Heart right ventricle (tissue), 16 donors: ENCODE measurements around the gene AGBL1. TPM values are rescaled to one million over a fixed set of nuclear protein-coding genes. Genes with fewer than 3 reads are reported as not detected.

Experiments
- ATAC-seq, 8 donors: fragments of 200-7000 bp; cut with Tn5 transposase; one replicate each; pipeline ENCODE4 v1.9.1; 2020; ENCODE audit warnings: mild to moderate bottlenecking in 8 of 8, moderate library complexity in 8 of 8, moderate number of reproducible peaks in 1 of 8
- DNase-seq, 2 donors: peaks; one replicate each; pipeline ENCODE4 v3.0.0-alpha.2; 2020
- H3K27ac ChIP-seq, 10 donors: fragments of 200-600 bp; sonication (generic) in 2 of 10; one replicate each; pipeline versions ENCODE4 v1.5.0 to v1.8.0; 2020 to 2022; ENCODE audit warnings: mild to moderate bottlenecking in 3 of 10
- H3K27me3 ChIP-seq, 7 donors: fragments of 200-600 bp; one replicate each; pipeline ENCODE4 v1.8.0; 2021 to 2022; ENCODE audit warnings: mild to moderate bottlenecking in 2 of 7
- H3K36me3 ChIP-seq, 9 donors: fragments of 200-600 bp; sonication (generic) in 1 of 9; one replicate each; pipeline versions ENCODE4 v1.5.0 to v1.8.0; 2020 to 2022; ENCODE audit warnings: mild to moderate bottlenecking in 2 of 9
- H3K4me1 ChIP-seq, 9 donors: fragments of 200-600 bp; sonication (generic) in 1 of 9; one replicate each; pipeline versions ENCODE4 v1.5.0 to v1.8.0; 2020 to 2022; ENCODE audit warnings: mild to moderate bottlenecking in 4 of 9
- H3K4me3 ChIP-seq, 10 donors: fragments of 200-600 bp; sonication (generic) in 2 of 10; one replicate each; pipeline versions ENCODE4 v1.5.0 to v1.8.0; 2020 to 2022; ENCODE audit warnings: mild to moderate bottlenecking in 7 of 10, moderate library complexity in 2 of 10
- H3K9me3 ChIP-seq, 11 donors: fragments of 200-600 bp in 10 of 11; sonication (generic) in 2 of 11; one replicate each; pipeline versions ENCODE4 v1.5.0 to v1.8.0; 2013 to 2022; ENCODE audit warnings: mild to moderate bottlenecking in 2 of 11, control low read depth in 1 of 11, moderate library complexity in 1 of 11
- CTCF ChIP-seq, 9 donors: fragments of 200-600 bp; sonication (generic) in 2 of 9; IDR thresholded peaks; one replicate each; pipeline versions ENCODE4 v1.5.0 to v1.8.0; 2021 to 2022; ENCODE audit warnings: antibody characterized with exemption in 9 of 9, mild to moderate bottlenecking in 5 of 9, moderate library complexity in 1 of 9
- WGBS, 2 donors: extraction: QIAGEN DNeasy Blood & Tissue Kit; methylation state at CpG; one replicate each; pipeline ENCODE4 v1.1.7; 2013; ENCODE audit warnings: inconsistent platforms in 1 of 2; 5-methylcytosine and 5-hydroxymethylcytosine counted together
- intact Hi-C, 10 donors: fragments of 100-400 bp; cut with DNase I; formaldehyde crosslinking; loops; one replicate each; pipeline versions ENCODE4 v1.11.1 to v1.14.2; 2022
- polyA plus RNA-seq, 2 donors: library from polyadenylated mRNA; stranded (reverse); fragments of 200-250 nt; gene quantifications; one replicate each; pipeline ENCODE4 v1.2.3, GENCODE V29; 2013
- total RNA-seq, 10 donors: library from RNA; stranded (reverse); fragmentation: NEBNext Ultra II Directional in 3 of 10; extraction: Animal tissue kit (Norgen Biotek cat#: 25700) in 3 of 10; gene quantifications; one replicate each; pipeline versions ENCODE4 v1.2.1 to v1.2.4, GENCODE V29; 2021 to 2023
- donor health status: Arrhythmogenic right ventricular cardiomyopathy.
- donor health status: ischemic (EF 13 %, LVEDD 7.1; RV severe dilation, severe dysfunction).
- donor health status: healthy with polysubstance abuse.
- donor health status: DM: no; HTN: yes; CAD: no.
- donor health status: DM: no; HTN: no; CAD: no.
- donor health status: ischemic (EF 25% LVEDD 6.9; RV normal size, moderate dysfunction).
- donor health status: ischemic (EF 25% LVEDD 5.7; RV mildly dilated, moderate dysfunction).
- donor health status: healthy.
- donor health status: DM: yes; HTN: yes; CAD: no.
- donor health status: Ischemic cardiomyopathy.
- donor health status: ischemic (EF 35%, LVEDD 5.7; RV mildly dilated, moderate dysfunction).
- donor health status: nonischemic (EF 11% LVEDD 7.7; RV severe dilation, severe dysfunction).
- donor health status: DM: yes; HTN: yes; CAD: no.
- donor health status: PGD.
- donor health status: ischemic (EF 29% LVEDD 5.4; RV normal size, mild dysfunction).
- donor health status: nonischemic (EF 23%, LVEDD 6.1; RV moderate dilation, normal function).

Gene AGBL1
- total and polyA plus RNA-seq, 12 donors: 0.02 to 0.13 (median 0.09) TPM; not detected in 7

GRCh38 chr15:86917361-86917671 lies 837.6 kb downstream of the AGBL1 start:
- H3K4me3 ChIP-seq: no peak overlapping the region
- peak overlapping the region in 8 of 10 donors; percentile 25 to 77 (median 50) for H3K27ac ChIP-seq
- peak in 3 of 8 donors; percentile 10 to 30 (median 28) for ATAC-seq
- H3K36me3 ChIP-seq: no peaks in the 10 kb centered on the region
- DNase-seq: no peak
- H3K4me1 ChIP-seq: peaks cover 3 to 27% (median 14%) of the 10 kb centered on the region in 9 donors
- no peak for TF ChIP-seq CTCF (IDR thresholded peaks at IDR 0.05)
- intact Hi-C loops: loop anchor here in 7 of 10 donors (2.0 to 10.0 kb wide), 8 partner anchors 293 to 1357 kb away; no protein-coding TSS in a partner anchor
- H3K9me3 ChIP-seq: no peaks in the 10 kb centered on the region
- WGBS, 2 donors: 81 to 84% methylated on average over 5 of the region's 5 CpGs
- H3K27me3 ChIP-seq: no peaks in the 10 kb centered on the region

- H3K27me3 ChIP-seq: no peaks in the 10 kb centered on the region
- 35 to 46% methylated on average over 4 of the region's 4 CpGs for WGBS, 2 donors
- no peaks in the 10 kb centered on the region for H3K9me3 ChIP-seq
- peak overlapping the region in 2 of 10 donors; percentile 9 to 35 for H3K27ac ChIP-seq
- no peaks in the 10 kb centered on the region for H3K36me3 ChIP-seq
- peak in 2 of 8 donors; percentile 48 to 59 for ATAC-seq
- no peak for TF ChIP-seq CTCF (IDR thresholded peaks at IDR 0.05)
- no peak overlapping the region for H3K4me3 ChIP-seq
- no peak for DNase-seq
- peaks cover 3 to 27% (median 14%) of the 10 kb centered on the region in 9 donors for H3K4me1 ChIP-seq
- intact Hi-C loops: loop anchor here in 6 of 10 donors (5.0 to 10.0 kb wide), 7 partner anchors 295 to 1355 kb away; no protein-coding TSS in a partner anchor
These were observed 839.9 kb downstream of the AGBL1 start for GRCh38 chr15:86919581-86919980.

GRCh38 chr15:86929461-86929860 lies 849.8 kb downstream of the AGBL1 start:
- 86 to 87% methylated on average over 2 of the region's 2 CpGs for WGBS, 2 donors

GRCh38 chr15:86932456-86932855 lies 852.8 kb downstream of the AGBL1 start:
- no peak overlapping the region for H3K4me3 ChIP-seq
- peaks cover 0 to 6% (median 0%) of the 10 kb centered on the region in 11 donors for H3K9me3 ChIP-seq
- WGBS, 2 donors: 77 to 82% methylated on average over 4 of the region's 4 CpGs
- no peak for TF ChIP-seq CTCF (IDR thresholded peaks at IDR 0.05)
- H3K27me3 ChIP-seq: peaks cover 0 to 6% (median 0%) of the 10 kb centered on the region in 7 donors
- no peak for DNase-seq
- intact Hi-C loops: no loop called here
- no peak overlapping the region for H3K27ac ChIP-seq
- ATAC-seq: no peak
- no peaks in the 10 kb centered on the region for H3K36me3 ChIP-seq
- H3K4me1 ChIP-seq: no peaks in the 10 kb centered on the region

More at GRCh38 chr15:86929461-86929860, 849.8 kb downstream of the AGBL1 start:
- no peaks in the 10 kb centered on the region for H3K36me3 ChIP-seq
- TF ChIP-seq CTCF (IDR thresholded peaks at IDR 0.05): no peak
- H3K27me3 ChIP-seq: peaks cover 0 to 6% (median 0%) of the 10 kb centered on the region in 7 donors
- H3K4me1 ChIP-seq: no peaks in the 10 kb centered on the region
- DNase-seq (no peak), ATAC-seq (no peak)
- H3K4me3 ChIP-seq: no peak overlapping the region
- no peaks in the 10 kb centered on the region for H3K9me3 ChIP-seq
- intact Hi-C loops: no loop called here
- no peak overlapping the region for H3K27ac ChIP-seq
